Natural killer cell (primary cell): ENCODE data around the gene SPN. TPM values are rescaled to one million over a fixed set of nuclear protein-coding genes. Genes with fewer than 3 reads are reported as not detected.
"Not testable (repeated sequence)": the region's sequence is repeated elsewhere in the genome, so short reads cannot be mapped to it uniquely, and the experiment has no call there.

Experiments
- ATAC-seq, 3 donors: fragments of 150-1000 bp in 2 of 3; fragments of 200-7000 bp in 1 of 3; cut with Tn5 transposase; 1 replicate in 1 of 3; 2 replicates in 2 of 3; pipeline ENCODE4 v1.10.0; 2021; ENCODE audit warnings: mild to moderate bottlenecking in 2 of 3, moderate library complexity in 2 of 3
- DNase-seq, 2 donors: peaks; one replicate each; pipeline versions ENCODE4 v3.0.0 to v3.0.0-alpha.2; 2013 to 2021; ENCODE audit warnings: mixed read lengths in 1 of 2
- H3K27ac ChIP-seq: one replicate; pipeline ENCODE4 v1.5.1; 2013; ENCODE audit warnings: mild to moderate bottlenecking, low read length
- H3K27me3 ChIP-seq: one replicate; pipeline ENCODE4 v1.6.1; 2013; ENCODE audit warnings: low read length; ENCODE audit not compliant: control insufficient read depth, insufficient read depth
- H3K36me3 ChIP-seq: one replicate; pipeline ENCODE4 v1.6.1; 2013; ENCODE audit warnings: low read length; ENCODE audit not compliant: control insufficient read depth, insufficient read depth
- H3K4me1 ChIP-seq: one replicate; pipeline ENCODE4 v1.6.1; 2013; ENCODE audit warnings: low read length; ENCODE audit not compliant: control insufficient read depth, insufficient read depth
- H3K4me3 ChIP-seq: one replicate; pipeline ENCODE4 v1.5.1; 2013; ENCODE audit warnings: low read length
- H3K9me3 ChIP-seq: one replicate; pipeline ENCODE4 v1.6.1; 2013; ENCODE audit warnings: low read length; ENCODE audit not compliant: control insufficient read depth, insufficient read depth
- H3K27ac Mint-ChIP-seq, 2 donors: one replicate each; pipeline ENCODE4 v1.8.0; 2022; ENCODE audit warnings: mild to moderate bottlenecking in 2 of 2, mixed read lengths in 2 of 2, moderate library complexity in 1 of 2
- H3K27me3 Mint-ChIP-seq, 2 donors: one replicate each; pipeline ENCODE4 v1.8.0; 2022; ENCODE audit warnings: low read depth in 2 of 2, mixed read lengths in 2 of 2
- H3K36me3 Mint-ChIP-seq: one replicate; pipeline ENCODE4 v1.8.0; 2022; ENCODE audit warnings: mixed read lengths
- H3K4me1 Mint-ChIP-seq, 2 donors: one replicate each; pipeline ENCODE4 v1.8.0; 2022; ENCODE audit warnings: mixed read lengths in 2 of 2
- H3K4me3 Mint-ChIP-seq: one replicate; pipeline ENCODE4 v1.8.0; 2022; ENCODE audit warnings: mild to moderate bottlenecking, moderate library complexity, mixed read lengths
- H3K9me3 Mint-ChIP-seq, 2 donors: one replicate each; pipeline ENCODE4 v1.8.0; 2022; ENCODE audit warnings: mixed read lengths in 2 of 2
- CTCF ChIP-seq: fragments of 200-600 bp; IDR thresholded peaks from one replicate; pipeline ENCODE4 v1.8.0; 2022; ENCODE audit warnings: antibody characterized with exemption
- WGBS: methylation state at CpG from one replicate; pipeline ENCODE4 v1.1.7; 2013; ENCODE audit warnings: missing lambda C conversion rate; ENCODE audit not compliant: insufficient coverage; 5-methylcytosine and 5-hydroxymethylcytosine counted together
- intact Hi-C: fragments of 100-400 bp; cut with micrococcal nuclease; formaldehyde crosslinking; loops from one replicate; pipeline ENCODE4 v1.14.2; 2022
- total RNA-seq, 4 donors: library from RNA; stranded (reverse); fragments of 120-200 nt in 1 of 4; gene quantifications; one replicate each; pipeline versions ENCODE4 v1.2.3 to v1.2.4, GENCODE V29; 2013 to 2022

SPN gene
- total RNA-seq: 100 to 1,000 TPM; 373 to 439 (median 435) TPM
- 216 TPM for total RNA-seq (2013)

- intact Hi-C loops: loop anchor here (5.0 to 10.0 kb wide), 3 partner anchors 36 to 82 kb away; partner anchors contain the start of gene C16orf54
- peaks cover 71% of the 10 kb centered on the region for H3K4me1 ChIP-seq
- Mint-ChIP-seq H3K4me1 (peaks cover 55 to 74% of the 10 kb centered on the region in 2 donors), H3K27me3 (no peaks in the 10 kb centered on the region), H3K9me3 (no peaks in the 10 kb centered on the region), H3K4me3 (peak within 1 kb of the TSS; percentile 99), H3K27ac (peak within 1 kb of the TSS; percentile 92 to 99), H3K36me3 (peaks cover 9% of the 10 kb centered on the region)
- H3K27ac ChIP-seq: peak within 1 kb of the TSS; percentile 81
- no peaks in the 10 kb centered on the region for H3K9me3 ChIP-seq
- ATAC-seq (peak in 1 of 3 donors; percentile 1), DNase-seq (peak in 1 of 2 donors; percentile 63)
- H3K4me3 ChIP-seq: peak within 1 kb of the TSS; percentile 90
- H3K27me3 ChIP-seq: no peaks in the 10 kb centered on the region
- WGBS: 4% methylated on average over 15 of the region's 18 CpGs
- peaks cover 21% of the 10 kb centered on the region for H3K36me3 ChIP-seq
- no peak for TF ChIP-seq CTCF
These were observed at the start of gene SPN for GRCh38 chr16:29663016-29663806. SPN (plus strand) TSS chr16:29663247; CDS start chr16:29663729, 482 bp downstream.

GRCh38 chr16:29613307-29614057 is 49.6 kb upstream of the SPN start:
- Histone ChIP-seq H3K27ac (peak overlapping the region; percentile 50), H3K4me1 (peaks cover 16% of the 10 kb centered on the region), H3K4me3 (peak overlapping the region; percentile 64)
- H3K27ac Mint-ChIP-seq: peak overlapping the region; percentile 86 to 92
- H3K27me3 ChIP-seq, H3K36me3 ChIP-seq, H3K9me3 Mint-ChIP-seq, H3K27me3 Mint-ChIP-seq, H3K9me3 ChIP-seq, intact Hi-C loops, H3K36me3 Mint-ChIP-seq: not testable (repeated sequence)
- DNase-seq (peak; percentile 91 to 94), ATAC-seq (peak; percentile 73 to 91 (median 84))
- 4% methylated on average over 97 of the region's 100 CpGs for WGBS
- H3K4me1 Mint-ChIP-seq: peaks cover 8 to 15% of the 10 kb centered on the region in 2 donors
- peak overlapping the region; percentile 95 for H3K4me3 Mint-ChIP-seq

GRCh38 chr16:29614691-29615314 is 48.2 kb upstream of the SPN start:
- DNase-seq, intact Hi-C loops, H3K36me3 ChIP-seq, H3K9me3 ChIP-seq, ATAC-seq, H3K4me3 Mint-ChIP-seq, H3K36me3 Mint-ChIP-seq, H3K9me3 Mint-ChIP-seq, H3K27ac ChIP-seq, H3K4me3 ChIP-seq, H3K27ac Mint-ChIP-seq, H3K27me3 ChIP-seq, H3K27me3 Mint-ChIP-seq: not testable (repeated sequence)
- peaks cover 16% of the 10 kb centered on the region for H3K4me1 ChIP-seq
- WGBS: 96% methylated on average over 19 of the region's 22 CpGs
- H3K4me1 Mint-ChIP-seq: peaks cover 8 to 19% of the 10 kb centered on the region in 2 donors

GRCh38 chr16:29616127-29616526 is 46.9 kb upstream of the SPN start:
- H3K36me3 Mint-ChIP-seq, H3K27ac Mint-ChIP-seq, H3K4me3 ChIP-seq, H3K27ac ChIP-seq, H3K27me3 ChIP-seq, H3K9me3 ChIP-seq, H3K36me3 ChIP-seq, H3K9me3 Mint-ChIP-seq, H3K4me3 Mint-ChIP-seq, intact Hi-C loops, ATAC-seq, DNase-seq, H3K27me3 Mint-ChIP-seq: not testable (repeated sequence)
- peaks cover 8 to 19% of the 10 kb centered on the region in 2 donors for H3K4me1 Mint-ChIP-seq
- peaks cover 15% of the 10 kb centered on the region for H3K4me1 ChIP-seq
- WGBS: 84% methylated on average over 3 of the region's 6 CpGs

GRCh38 chr16:29620591-29620990 is 42.5 kb upstream of the SPN start:
- H3K4me1 ChIP-seq, H3K27me3 Mint-ChIP-seq, H3K4me3 Mint-ChIP-seq, H3K36me3 Mint-ChIP-seq, H3K9me3 Mint-ChIP-seq, H3K9me3 ChIP-seq, H3K4me3 ChIP-seq, H3K27ac Mint-ChIP-seq, H3K27ac ChIP-seq, H3K27me3 ChIP-seq, H3K4me1 Mint-ChIP-seq, H3K36me3 ChIP-seq: not testable (repeated sequence)
- peak in 1 of 2 donors; percentile 50 for DNase-seq
- ATAC-seq: peak in 2 of 3 donors; percentile 48 to 52
- WGBS: 81% methylated on average over 5 of the region's 6 CpGs
- intact Hi-C loops: loop anchor here (10.0 kb wide), 1 partner anchor 506 kb away; no protein-coding TSS in a partner anchor

- DNase-seq, H3K27me3 Mint-ChIP-seq: not testable (repeated sequence)
- 94% methylated on average over 13 of the region's 18 CpGs for WGBS
These were observed 40.3 kb upstream of the SPN start for GRCh38 chr16:29622738-29623137.

More at GRCh38 chr16:29622738-29623137, 40.3 kb upstream of the SPN start:
- peaks cover 8 to 13% of the 10 kb centered on the region in 2 donors for H3K4me1 Mint-ChIP-seq
- H3K4me3 Mint-ChIP-seq, ATAC-seq, H3K9me3 ChIP-seq, H3K36me3 ChIP-seq, H3K27me3 ChIP-seq, H3K27ac Mint-ChIP-seq, H3K27ac ChIP-seq, H3K9me3 Mint-ChIP-seq, H3K4me3 ChIP-seq, H3K36me3 Mint-ChIP-seq: not testable (repeated sequence)
- intact Hi-C loops: loop anchor here (10.0 kb wide), 1 partner anchor 508 kb away; no protein-coding TSS in a partner anchor
- peaks cover 19% of the 10 kb centered on the region for H3K4me1 ChIP-seq
